Activated CD8-positive, alpha-beta T cell treated with anti-CD3 and anti-CD28 coated beads for 36 hours (primary cell): ENCODE data around the gene TSPAN1. TPM values are rescaled to one million over a fixed set of nuclear protein-coding genes. Genes with fewer than 3 reads are reported as not detected.
"Not testable (repeated sequence)": the region's sequence is repeated elsewhere in the genome, so short reads cannot be mapped to it uniquely, and the experiment has no call there.

Source experiments
- ATAC-seq: fragments of 200-7000 bp; cut with Tn5 transposase; one replicate; pipeline ENCODE4 v1.10.0; 2021; ENCODE audit warnings: mild to moderate bottlenecking, moderate library complexity
- CTCF ChIA-PET: fragments of 350-600 bp; sonication (Branson Sonifier 250); formaldehyde crosslinking; loops from one replicate; lab custom pipeline; 2021; ENCODE audit warnings: antibody characterized with exemption; lab: Charles Lee
- POLR2A ChIA-PET: fragments of 350-600 bp; sonication (Branson Sonifier 250); formaldehyde crosslinking; loops from one replicate; lab custom pipeline; 2021; ENCODE audit warnings: antibody characterized with exemption; lab: Charles Lee
- DNase-seq: peaks from one replicate; pipeline ENCODE4 v3.0.0-alpha.2; 2020
- H3K27ac Mint-ChIP-seq: one replicate; pipeline ENCODE4 v1.8.0; 2021; ENCODE audit warnings: mild to moderate bottlenecking, mixed read lengths
- H3K27me3 Mint-ChIP-seq: one replicate; pipeline ENCODE4 v1.8.0; 2021; ENCODE audit warnings: mixed read lengths
- H3K36me3 Mint-ChIP-seq: one replicate; pipeline ENCODE4 v1.8.0; 2021; ENCODE audit warnings: low read depth, mixed read lengths
- H3K4me1 Mint-ChIP-seq: one replicate; pipeline ENCODE4 v1.8.0; 2021; ENCODE audit warnings: low read depth, mixed read lengths
- H3K4me3 Mint-ChIP-seq: one replicate; pipeline ENCODE4 v1.8.0; 2021; ENCODE audit warnings: mild to moderate bottlenecking, moderate library complexity, mixed read lengths
- H3K9me3 Mint-ChIP-seq: one replicate; pipeline ENCODE4 v1.8.0; 2021; ENCODE audit warnings: mixed read lengths
- intact Hi-C: fragments of 100-400 bp; cut with micrococcal nuclease; formaldehyde crosslinking; loops from one replicate; pipeline ENCODE4 v1.10.0; 2022
- total RNA-seq, 2 experiments: library from RNA; stranded (reverse); gene quantifications; one replicate each; pipeline ENCODE4 v1.2.3, GENCODE V29; 2021
- TF ChIP-seq, protein P1 (sequence below): fragments of 200-600 bp; IDR thresholded peaks from one replicate; pipeline ENCODE4 v1.8.0; 2022; ENCODE audit warnings: antibody characterized with exemption, mild to moderate bottlenecking

TSPAN1 gene
- total RNA-seq, 2 experiments from 2014 or later = not detected

DNA sequence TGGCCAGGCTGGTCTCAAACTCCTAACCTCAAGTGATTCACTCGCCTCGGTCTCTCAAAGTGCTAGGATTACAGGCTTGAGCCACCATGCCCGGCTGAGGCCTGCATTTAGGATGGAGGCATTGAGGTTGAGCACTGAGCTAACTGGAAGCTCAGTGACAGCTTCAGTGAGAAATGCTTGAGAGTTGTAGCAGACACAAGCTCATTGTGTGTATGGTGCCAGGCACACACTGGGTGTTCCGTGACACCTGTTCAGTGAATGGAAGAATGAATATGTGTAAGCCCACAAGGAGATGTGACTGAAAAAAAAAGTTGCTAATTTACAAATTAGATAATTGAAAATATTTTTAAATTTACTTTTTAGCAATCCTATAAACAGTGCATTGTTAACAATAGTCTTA, 50.1 kb downstream of the TSPAN1 start:
- TF ChIP-seq, protein P1, sequence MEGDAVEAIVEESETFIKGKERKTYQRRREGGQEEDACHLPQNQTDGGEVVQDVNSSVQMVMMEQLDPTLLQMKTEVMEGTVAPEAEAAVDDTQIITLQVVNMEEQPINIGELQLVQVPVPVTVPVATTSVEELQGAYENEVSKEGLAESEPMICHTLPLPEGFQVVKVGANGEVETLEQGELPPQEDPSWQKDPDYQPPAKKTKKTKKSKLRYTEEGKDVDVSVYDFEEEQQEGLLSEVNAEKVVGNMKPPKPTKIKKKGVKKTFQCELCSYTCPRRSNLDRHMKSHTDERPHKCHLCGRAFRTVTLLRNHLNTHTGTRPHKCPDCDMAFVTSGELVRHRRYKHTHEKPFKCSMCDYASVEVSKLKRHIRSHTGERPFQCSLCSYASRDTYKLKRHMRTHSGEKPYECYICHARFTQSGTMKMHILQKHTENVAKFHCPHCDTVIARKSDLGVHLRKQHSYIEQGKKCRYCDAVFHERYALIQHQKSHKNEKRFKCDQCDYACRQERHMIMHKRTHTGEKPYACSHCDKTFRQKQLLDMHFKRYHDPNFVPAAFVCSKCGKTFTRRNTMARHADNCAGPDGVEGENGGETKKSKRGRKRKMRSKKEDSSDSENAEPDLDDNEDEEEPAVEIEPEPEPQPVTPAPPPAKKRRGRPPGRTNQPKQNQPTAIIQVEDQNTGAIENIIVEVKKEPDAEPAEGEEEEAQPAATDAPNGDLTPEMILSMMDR = no peak
- H3K4me3 Mint-ChIP-seq = no peak overlapping the region
- H3K27ac Mint-ChIP-seq = no peak overlapping the region
- ChIA-PET CTCF (interaction anchor here (1.1 to 2.7 kb wide), 8 partner anchors 9 to 426 kb away, joined by 3 to 38 read pairs (median 5); no protein-coding TSS in a partner anchor), POLR2A (interaction anchor here (0.9 to 1.2 kb wide), 3 partner anchors 20 to 58 kb away, joined by 3 to 5 read pairs (median 3); no protein-coding TSS in a partner anchor)
- peaks cover 2% of the 10 kb centered on the region for H3K4me1 Mint-ChIP-seq
- no peaks in the 10 kb centered on the region for H3K36me3 Mint-ChIP-seq
- DNase-seq (no peak), ATAC-seq (no peak)
- H3K27me3 Mint-ChIP-seq = no peaks in the 10 kb centered on the region
- intact Hi-C loops = no loop called here
- no peaks in the 10 kb centered on the region for H3K9me3 Mint-ChIP-seq

DNA sequence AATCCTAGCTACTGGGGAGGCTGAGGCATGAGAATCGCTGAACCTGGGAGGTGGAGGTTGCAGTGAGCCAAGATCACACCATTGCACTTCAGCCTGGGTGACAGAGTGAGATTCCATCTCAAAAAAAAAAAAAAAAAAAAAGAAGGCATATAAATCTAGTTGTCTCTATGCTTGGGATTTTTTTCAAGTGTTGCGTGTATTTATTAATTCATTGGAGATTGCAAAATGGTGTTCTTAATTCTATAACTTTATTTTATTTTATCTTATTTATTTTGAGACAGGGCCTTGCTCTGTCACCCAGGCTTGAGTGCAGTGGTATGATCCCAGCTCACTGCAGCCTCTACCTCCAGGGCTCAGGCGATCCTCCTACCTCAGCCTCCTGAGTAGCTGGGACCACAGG, 56.3 kb downstream of the TSPAN1 start:
- DNase-seq, H3K4me3 Mint-ChIP-seq, H3K9me3 Mint-ChIP-seq, H3K36me3 Mint-ChIP-seq, ATAC-seq, H3K4me1 Mint-ChIP-seq, intact Hi-C loops, H3K27me3 Mint-ChIP-seq, H3K27ac Mint-ChIP-seq: not testable (repeated sequence)
- ChIA-PET CTCF (interaction anchor here (0.8 to 6.2 kb wide), 3 partner anchors 8 to 13 kb away, joined by 3 to 38 read pairs (median 11); no protein-coding TSS in a partner anchor), POLR2A (interaction anchor here (0.7 kb wide), 1 partner anchor 43 kb away, joined by 4 read pairs; no protein-coding TSS in a partner anchor)

Other genes with a start within 250 kb of the TSPAN1 start
- 1 to 10 TPM; 1.3 to 1.4 TPM for gene PIK3R3, start 42.5 kb upstream of the TSPAN1 start, total RNA-seq
- gene P3R3URF, start 1.4 kb downstream of the TSPAN1 start, total RNA-seq = not detected
- gene POMGNT1, start 23.3 kb downstream of the TSPAN1 start, total RNA-seq = 10 to 100 TPM; 25.4 to 28.1 TPM
- under 1 TPM in 1 of 2 experiments, not detected in 1; 0.18 TPM for gene LURAP1, start 28.2 kb downstream of the TSPAN1 start, total RNA-seq
- 10 to 100 TPM; 64.6 to 65.1 TPM for gene RAD54L, start 72.7 kb downstream of the TSPAN1 start, total RNA-seq
- 10 to 100 TPM; 32.1 to 32.2 TPM for gene LRRC41, start 128.5 kb downstream of the TSPAN1 start, total RNA-seq
- 100 to 1,000 TPM; 391 to 396 TPM for gene UQCRH, start 128.6 kb downstream of the TSPAN1 start, total RNA-seq
- 10 to 100 TPM; 28.5 to 29.3 TPM for gene NSUN4, start 165.7 kb downstream of the TSPAN1 start, total RNA-seq
- gene FAAH, start 219.2 kb downstream of the TSPAN1 start, total RNA-seq = 1 to 10 TPM; 3.0 to 4.7 TPM